Frontal cortex (tissue), 4 donors: ENCODE results near the gene ARHGAP24. TPM values are rescaled to one million over a fixed set of nuclear protein-coding genes. Genes with fewer than 3 reads are reported as not detected.
A peak's percentile ranks its signal among the peaks of the same experiment; 100 is the strongest.

Source experiments
- DNase-seq, 2 donors: peaks; one replicate each; pipeline ENCODE4 v3.0.0; 2012; ENCODE audit warnings: low spot score in 2 of 2
- FAIRE-seq: peaks from 2 replicates; lab custom pipeline; 2012; peaks lifted over from hg19 to GRCh38; lab: Jason Lieb, UNC
- total RNA-seq: library from RNA; depleted of rRNA; stranded (reverse); fragments of >200 nt; gene quantifications from one replicate; pipeline ENCODE4 v1.2.3, GENCODE V29; 2014
- donor health status: control.
- donor health status: control.
- donor health status: control.

Gene ARHGAP24
- 1.6 TPM for total RNA-seq

DNA sequence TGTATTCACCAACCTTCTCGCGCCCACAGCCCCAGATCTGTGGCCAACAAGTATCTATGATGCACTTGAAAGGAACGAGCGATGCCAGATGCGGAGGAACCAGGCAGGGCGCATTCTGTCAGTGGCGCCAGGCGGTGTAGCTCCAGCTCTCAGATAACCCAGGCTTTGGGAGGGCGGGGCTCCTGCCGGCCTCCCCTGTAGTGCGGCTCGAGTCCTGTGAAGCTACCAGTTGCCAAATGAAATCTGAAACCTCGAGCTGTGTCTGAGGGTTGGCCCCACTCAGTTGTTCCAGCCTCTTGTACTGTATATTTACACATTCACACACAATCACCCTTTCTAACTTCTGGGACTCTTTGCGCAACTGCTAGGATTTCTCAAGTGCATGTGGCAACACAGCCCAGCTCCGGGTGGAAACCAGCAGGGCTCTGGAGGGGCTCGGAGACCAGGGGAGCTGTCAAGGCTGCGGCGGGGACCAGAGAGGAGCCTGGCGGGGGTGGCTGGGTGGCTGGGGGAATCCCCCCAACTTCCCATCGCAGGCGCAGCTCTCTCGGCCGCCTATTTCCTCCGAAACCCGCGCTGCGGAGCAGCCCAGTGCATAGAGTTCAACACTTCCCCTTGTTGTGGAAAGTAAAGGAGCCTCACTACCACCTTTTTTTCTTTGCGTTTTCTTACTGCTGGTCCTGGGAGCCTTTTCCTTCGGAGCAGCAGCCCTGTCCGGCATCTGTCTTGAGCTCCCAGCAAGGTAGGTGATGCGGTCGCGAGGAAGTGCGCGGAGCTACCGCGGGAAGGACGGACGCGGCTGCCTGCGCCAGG is at the start of gene ARHGAP24:
ARHGAP24 (plus strand) TSS at position 333 of the 813 bp plus-strand sequence.
- FAIRE-seq (no peak), DNase-seq (peak; percentile 16 to 35)

DNA sequence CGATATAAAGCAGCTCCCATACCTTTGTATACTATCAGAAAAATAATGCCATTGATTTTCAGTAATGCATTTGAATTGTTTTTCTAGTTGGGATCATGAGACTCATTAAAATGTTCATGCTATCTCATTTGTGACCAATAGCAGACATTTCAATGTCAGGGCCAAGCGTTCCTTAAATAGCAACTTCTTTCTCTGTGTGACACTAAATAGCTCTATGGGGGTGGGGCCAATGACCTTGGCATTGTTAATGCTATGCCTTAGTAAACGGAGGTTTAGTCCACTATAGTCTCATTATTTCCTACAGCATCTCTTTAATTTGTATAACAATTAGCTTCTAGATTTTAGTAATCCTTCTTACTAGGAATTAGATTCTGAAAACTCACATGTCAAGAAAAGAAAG is 48.6 kb upstream of the ARHGAP24 start:
- no peak for FAIRE-seq
- DNase-seq = no peak

DNA sequence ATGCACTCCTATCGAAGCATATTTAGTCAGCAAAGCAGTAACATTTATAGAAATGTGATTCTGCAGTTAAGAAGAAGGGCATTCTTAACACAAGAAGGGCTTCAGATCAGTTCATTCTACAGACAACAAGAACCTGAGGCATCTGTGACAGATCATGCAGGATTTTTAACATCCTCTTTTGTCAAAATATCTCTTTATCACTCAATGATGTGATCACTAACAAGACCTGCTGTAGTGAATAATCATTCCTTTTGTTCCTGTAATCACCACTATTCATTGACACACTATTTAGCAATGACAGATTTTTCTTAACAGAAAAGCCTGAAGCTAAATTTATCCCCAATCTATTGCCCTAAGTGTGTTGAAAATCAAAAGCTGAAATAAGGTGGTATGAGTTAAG is 47.8 kb upstream of the ARHGAP24 start:
- no peak for DNase-seq
- FAIRE-seq = no peak

DNA sequence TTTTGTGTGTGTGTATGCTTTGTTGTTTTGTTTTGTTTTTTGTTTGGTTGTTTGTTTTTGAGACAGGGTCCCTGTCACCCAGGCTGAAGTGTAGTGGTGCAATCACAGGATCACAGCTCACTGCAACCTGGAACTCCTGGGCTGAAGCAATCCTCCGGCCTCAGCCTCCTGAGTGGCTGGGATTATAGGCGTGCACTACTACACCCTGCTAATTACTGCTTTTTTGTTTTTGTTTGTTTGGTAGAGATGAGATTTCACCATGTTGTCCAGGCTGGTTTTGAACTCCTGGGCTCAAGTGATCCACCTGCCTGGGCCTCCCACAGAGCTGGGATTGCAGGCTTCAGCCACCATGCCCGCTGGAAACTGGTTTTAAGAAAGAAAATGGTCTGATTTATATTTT is 44.7 kb upstream of the ARHGAP24 start:
- no peak for FAIRE-seq
- no peak for DNase-seq

DNA sequence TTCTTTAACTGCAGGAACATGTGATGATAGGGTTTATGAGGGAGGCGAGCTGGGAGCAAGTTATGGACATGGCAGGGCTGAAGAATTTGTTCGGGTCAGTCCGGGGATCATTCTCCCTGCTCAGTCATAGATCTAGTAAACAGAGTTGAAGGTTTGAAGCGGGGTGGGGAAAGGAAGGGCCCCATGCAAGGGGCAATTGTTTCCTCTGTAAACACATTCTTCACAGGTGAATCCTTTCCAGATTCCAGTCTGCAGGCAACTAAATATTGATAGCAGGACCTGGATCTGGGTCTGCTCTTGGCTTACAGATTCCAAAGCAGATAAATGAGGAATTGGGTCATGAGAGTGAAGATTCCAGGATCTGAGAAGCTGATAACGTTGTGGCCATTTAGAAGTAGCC is 44.3 kb upstream of the ARHGAP24 start:
- no peak for FAIRE-seq

DNA sequence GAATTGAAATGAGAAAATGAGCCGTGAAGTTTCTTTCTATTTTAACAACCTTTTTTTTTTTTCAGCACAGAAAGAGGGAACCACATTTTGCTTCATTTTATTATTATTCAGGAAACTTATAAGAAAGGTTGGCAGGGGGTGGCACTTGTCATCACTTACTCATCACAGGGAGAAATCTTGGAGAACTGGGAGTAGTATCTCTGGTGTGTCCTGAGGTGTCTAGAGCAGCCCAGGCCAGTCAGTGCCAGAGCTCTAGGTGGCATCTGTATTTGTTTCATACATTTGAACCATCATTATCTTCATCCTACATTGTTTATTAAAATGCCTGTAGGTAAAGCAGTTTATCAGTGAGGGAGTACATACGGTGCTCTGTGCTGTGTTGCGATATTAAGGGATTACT is 43.8 kb upstream of the ARHGAP24 start:
- no peak for FAIRE-seq
- no peak for DNase-seq

More for the DNA sequence above, 44.3 kb upstream of the ARHGAP24 start:
- no peak for DNase-seq

DNA sequence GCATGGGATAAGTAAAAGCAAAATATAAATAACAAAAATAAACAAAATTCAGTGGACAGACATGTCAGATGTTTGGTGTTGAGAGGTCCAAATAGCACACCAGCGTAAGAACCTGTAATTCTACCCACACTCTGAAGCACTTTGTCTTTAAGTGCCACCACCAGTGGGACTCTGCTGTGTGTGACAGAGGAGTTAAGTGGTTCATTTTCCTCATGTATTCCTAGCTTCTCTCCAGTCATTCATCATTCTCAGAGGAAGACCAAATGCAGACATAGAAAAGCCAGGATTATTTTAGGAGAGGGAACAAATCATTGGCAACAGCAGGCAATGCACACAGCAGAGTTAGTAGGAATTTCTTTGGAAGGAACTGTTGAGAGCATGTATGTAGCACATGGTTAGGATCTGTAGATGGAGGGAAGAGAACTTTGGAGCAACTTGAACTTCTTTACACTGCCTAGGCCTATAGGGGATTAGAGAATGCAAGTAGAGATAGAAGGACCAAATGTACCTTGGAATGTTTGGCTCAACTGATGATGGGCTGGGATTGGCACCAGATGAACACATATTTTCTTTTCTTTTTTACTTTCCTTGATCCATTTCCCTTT is 43.0 kb upstream of the ARHGAP24 start:
- FAIRE-seq (no peak), DNase-seq (no peak)

DNA sequence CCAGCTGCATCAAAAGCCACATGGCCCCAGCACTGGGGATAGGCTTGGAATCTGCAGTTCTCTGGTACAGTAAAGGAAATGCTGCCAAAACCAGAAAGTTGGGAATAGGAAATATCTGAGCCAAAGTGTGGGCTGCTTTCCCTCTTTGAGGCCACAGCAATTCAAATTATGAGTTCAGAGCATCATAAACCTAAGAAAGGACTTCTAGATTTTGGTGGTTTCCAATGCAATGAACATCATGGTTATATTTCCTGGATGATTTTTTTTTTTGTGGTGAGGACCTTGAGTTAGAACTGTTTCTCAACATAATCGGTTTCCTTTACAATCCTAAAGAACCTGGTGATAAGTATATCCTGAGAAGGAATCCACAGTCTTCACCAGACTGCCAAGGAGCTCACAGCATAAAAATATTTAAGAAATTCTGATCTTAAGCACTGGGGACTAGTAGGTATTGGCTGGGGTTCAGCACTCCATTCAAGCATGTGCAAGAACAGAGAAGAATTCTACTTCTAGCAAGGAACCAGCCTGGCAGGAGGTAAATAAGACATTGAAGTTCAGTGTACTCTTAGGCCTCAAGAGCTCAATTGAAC is 29.8 kb upstream of the ARHGAP24 start:
- DNase-seq = no peak
- no peak for FAIRE-seq

DNA sequence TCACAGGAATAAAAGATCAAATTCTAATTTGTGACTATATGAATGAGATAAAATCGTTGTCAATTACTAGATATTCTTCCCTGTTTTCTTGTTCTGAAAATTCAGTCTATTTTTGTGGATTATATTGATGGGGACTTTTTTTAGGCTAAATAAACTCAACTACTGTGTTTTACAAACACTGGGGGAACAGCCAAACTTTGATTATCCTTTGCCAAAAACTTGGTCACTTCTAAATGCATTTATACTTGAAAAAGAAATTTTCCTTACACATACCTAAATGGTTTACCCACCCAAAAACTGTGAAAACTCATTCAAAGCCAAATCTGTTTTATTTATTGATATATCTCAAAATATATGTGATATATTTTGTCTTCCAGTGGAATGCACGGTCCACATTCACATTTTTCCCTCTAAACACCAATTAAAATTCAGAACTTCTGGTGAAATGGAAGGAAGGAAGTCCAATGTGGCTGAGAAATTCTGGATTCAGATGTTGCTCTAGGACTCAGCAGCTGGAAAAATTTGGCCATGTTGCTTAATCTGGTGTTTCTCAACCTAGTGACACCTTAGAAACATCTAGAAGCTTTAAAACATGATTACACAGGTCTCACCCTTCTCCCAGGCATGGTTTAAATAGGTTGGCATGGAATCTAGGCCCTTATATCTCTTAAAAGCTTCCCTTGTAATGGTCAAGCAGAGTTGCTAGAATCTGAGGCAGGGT is 28.6 kb upstream of the ARHGAP24 start:
- DNase-seq = no peak
- FAIRE-seq = no peak

DNA sequence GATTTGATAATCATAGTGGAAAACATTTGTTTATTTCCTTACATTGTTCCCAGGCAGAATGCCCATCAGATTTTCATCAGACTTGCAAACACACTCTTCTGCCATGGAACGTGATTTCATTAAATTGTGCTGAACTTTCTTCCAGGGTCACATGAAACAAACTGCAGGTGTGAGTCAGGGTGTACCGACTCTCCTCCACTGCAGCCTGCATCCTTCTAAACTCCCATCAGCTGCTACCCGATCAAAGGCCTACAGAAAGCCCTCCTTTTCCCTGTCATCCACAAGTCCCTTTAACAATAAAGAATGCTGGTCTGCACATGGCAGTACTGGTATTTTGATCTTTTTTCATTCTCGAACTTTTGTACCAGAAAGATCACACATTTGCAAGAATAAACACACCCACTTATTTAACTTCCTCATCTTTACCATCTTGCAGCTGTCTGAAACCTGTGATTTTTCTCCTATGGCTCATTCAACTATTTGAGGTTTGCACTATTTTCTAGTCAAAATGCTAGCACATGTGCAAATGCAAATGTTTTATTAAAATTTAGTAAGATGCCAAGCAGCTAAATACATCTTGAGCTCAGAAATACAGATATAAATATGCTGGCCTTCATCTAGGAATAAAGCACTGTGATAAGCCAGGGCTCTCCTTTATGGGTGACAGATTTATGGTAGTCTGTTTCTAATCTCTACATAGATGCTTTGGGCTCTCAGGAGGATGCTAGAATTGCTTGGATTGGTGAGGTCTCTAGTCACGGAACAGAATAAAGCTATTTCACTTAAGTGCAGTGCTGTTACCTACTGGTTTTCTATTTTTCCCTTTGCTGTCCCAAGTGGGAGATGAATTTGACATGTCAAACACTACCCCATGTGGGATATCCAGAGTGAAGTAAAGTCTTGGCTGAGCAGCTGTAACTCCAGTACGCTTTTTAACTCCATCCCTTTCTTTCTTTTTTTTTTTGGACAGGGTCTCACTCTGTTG is 25.8 kb upstream of the ARHGAP24 start:
- no peak for FAIRE-seq
- no peak for DNase-seq

DNA sequence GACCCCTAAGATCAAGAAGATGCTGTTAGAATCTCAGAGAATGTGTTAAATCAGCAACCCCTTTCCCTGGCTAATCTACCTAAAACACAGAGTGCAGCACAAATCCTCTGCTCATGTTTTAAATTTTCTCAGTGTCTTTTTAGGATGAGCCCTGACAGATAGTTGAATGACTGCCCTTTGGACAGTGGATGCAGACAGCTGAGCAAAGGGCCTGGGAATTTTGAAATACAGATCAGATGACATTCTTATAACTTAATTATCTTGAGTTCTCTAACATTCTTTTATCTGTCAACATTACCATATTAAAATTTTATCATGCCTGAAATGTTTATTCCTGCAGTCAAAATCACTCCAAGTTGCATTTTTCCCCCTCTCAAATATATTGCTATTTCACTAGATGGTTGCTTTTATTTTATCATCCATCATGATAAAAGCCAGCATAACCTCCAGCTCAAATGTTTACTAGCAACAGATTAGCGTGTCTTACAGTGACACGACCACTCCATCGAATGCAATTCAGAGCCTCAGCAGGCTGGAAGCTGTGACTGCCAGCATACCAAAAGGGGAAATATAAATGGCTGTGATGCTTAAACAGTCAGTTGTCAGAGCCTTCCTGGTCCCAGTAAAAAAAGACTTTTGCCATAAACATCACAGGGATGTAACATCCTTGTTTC is 22.8 kb upstream of the ARHGAP24 start:
- FAIRE-seq (no peak), DNase-seq (no peak)

DNA sequence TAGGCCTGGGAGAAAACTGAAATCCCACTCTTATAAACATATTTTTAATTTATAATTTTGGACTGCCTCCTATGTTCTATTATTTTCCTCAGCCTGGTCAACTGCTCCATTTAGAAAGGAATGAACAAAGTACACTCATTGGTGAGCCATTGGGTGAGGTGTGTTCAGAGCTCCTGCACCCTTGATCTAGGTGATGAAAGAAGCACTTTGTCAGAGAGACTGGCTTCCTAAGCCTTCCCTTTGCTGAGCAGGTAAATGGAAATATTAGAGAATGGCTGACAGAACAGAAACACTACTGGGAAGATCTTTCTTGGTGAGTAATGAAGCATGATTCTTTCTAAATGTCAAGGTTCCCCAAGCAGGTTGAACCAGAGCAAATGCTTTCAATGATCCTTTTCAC is 19.0 kb upstream of the ARHGAP24 start:
- FAIRE-seq = no peak
- DNase-seq = no peak

DNA sequence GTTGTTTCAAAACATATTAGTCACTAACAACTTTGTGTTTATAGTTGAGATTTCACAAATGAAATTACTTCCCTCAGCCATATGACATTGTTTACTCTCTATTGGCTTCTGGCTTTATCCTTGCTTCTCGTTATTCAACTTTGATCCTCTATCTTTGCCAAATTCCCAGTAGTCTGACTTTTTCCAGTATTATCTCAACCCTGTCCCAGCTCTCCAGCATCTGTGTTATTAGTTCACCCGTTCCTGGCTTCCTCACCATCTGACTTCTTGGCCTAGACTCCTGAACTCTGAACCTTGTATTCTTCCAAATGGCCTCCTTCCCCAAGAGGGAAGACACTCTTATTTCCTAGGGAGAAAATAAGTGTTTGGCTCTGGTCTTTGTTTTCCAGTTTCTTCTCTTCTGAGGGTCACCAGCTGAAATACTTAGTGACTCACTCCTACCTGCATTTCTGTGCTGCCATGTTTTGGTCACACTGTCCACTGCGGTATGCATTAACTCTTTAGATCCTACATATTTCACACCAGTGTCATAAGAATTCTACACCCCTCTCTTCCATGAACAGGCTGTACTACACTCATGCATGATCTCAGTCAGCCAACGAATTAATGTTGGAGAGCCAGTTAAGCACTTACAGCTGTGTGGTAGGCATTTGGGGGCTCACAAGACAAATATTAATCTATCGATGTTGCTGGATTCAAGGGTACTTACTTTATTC is 17.0 kb upstream of the ARHGAP24 start:
- no peak for FAIRE-seq
- DNase-seq = no peak

DNA sequence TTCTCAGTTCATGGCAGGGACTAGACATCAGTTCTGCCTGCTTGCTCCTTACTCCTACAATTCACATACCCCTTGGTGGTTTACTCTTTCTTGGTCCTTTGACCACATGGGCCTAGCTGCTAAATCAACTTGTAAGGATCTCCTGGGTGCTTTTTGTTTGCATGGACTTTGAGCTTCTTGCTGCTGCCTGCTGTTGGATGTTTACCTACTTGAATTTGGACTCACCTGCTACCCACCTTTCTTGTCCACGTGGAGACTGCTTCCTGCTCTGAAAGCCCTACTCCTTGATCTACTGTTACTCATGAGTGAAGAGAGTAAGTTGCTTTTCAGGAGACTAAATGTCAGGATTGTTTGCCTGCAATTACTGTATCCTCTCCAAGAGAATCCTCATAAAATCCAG is 15.2 kb upstream of the ARHGAP24 start:
- FAIRE-seq = no peak
- no peak for DNase-seq

DNA sequence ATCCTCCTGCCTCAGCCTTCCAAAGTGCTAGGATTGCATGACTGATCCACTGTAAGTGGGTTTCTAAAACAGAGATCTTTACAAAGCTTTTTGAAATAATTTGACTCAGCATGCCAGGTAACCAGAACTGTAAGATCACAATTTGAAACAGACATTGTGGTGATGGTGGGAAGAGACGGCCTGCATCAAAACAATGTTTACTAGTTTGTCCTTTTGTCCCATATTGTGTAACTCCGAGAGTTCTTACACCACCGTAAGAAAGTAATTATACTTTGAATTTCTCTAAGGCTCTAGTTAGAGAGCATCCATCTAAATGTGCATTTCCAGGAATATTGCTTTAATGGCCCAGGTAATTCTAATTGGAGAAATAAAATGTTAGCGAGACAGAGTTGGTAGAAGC is 594 bp upstream of the ARHGAP24 start:
- no peak for FAIRE-seq
- DNase-seq = no peak

DNA sequence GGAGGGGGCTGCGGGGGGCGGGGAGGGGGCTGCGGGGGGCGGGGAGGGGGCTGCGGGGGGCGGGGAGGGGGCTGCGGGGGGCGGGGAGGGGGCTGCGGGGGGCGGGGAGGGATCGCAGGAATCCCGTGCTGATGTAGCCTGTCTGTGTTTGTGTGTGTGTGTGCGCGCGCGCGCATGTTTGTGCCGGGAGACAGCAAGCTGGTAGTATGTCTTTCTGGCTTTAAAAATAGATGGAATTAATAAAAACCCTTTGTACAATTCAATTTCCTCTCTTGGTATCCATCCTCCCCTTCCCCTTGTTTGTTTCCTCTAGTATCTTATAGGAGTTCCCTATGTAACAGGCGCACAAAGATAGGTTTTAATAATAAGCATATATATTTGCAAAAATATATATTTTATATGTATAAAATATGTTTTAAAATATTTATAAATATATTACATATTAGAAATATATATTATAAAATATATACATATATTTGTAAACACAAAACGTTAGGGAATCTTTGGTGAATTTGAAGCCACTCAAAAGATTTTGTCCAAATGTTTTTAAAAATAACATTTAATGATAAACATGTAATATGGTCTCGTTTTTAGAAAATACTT is 782 bp downstream of the ARHGAP24 start:
- peak; percentile 88 for FAIRE-seq
- DNase-seq = no peak

DNA sequence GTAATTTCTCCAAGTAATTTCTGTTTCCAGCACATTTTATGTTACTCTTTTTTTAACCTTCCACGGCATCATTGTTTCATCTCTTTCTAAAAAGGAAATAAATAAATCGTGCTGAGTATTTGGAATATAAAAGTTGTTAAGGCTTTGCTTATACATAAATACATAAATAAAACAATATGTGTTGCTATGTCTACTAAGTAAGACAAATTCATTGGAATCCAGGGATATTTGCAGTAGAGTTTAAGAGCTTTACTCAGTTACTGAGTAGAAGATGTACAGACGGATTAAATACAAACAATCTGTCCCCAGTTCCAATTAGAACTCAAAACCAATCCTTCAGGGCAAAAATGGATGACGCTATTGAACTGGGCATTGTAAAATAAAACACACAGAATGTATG is 1.4 kb downstream of the ARHGAP24 start:
- no peak for FAIRE-seq

DNA sequence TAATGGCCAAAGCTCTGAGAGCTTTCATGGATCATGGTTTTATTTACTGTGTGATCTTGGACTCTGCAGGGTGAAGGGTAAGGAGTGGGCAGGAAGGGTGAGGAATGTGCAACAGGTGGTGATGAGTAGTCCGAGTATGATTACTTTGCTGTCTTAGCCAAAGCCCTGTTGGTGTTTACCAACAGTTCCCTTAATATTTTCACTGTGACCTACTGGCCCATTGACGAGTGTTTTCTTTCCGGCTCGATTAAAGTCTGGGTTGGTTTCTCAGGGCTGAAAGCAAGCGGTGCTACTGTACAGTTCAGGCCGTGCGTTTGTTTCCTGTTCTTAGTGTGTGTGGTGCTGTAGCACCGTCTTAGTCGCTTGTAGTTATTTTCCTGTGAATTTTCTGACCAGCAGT is 2.6 kb downstream of the ARHGAP24 start:
- no peak for FAIRE-seq
- no peak for DNase-seq

More for the DNA sequence above, 1.4 kb downstream of the ARHGAP24 start:
- no peak for DNase-seq
